WI38 (cell line): Measurements from ENCODE around the gene ATP6V0D1.

Experiments
- H3K4me3 ChIP-seq: 2 replicates; pipeline ENCODE4 v1.5.1; 2011; ENCODE audit warnings: low read depth, mild to moderate bottlenecking, control low read depth, low read length
- CTCF ChIP-seq: IDR thresholded peaks from 2 replicates; pipeline ENCODE4 v1.5.1; 2012; ENCODE audit warnings: low read depth, mild to moderate bottlenecking, control low read depth, low read length

The ATP6V0D1 gene

GRCh38 chr16:67466581-67466980 is 14.4 kb downstream of the ATP6V0D1 start:
- H3K4me3 ChIP-seq = no peak overlapping the region
- TF ChIP-seq CTCF = no peak

- H3K4me3 ChIP-seq = no peak overlapping the region
- no peak for TF ChIP-seq CTCF
Measured at GRCh38 chr16:67464565-67464964, 16.4 kb downstream of the ATP6V0D1 start.

- no peak for TF ChIP-seq CTCF
- H3K4me3 ChIP-seq = no peak overlapping the region
Measured at GRCh38 chr16:67463691-67464090, 17.3 kb downstream of the ATP6V0D1 start.

- no peak overlapping the region for H3K4me3 ChIP-seq
Measured at GRCh38 chr16:67463059-67463458, 17.9 kb downstream of the ATP6V0D1 start.

GRCh38 chr16:67462279-67462655 is 18.7 kb downstream of the ATP6V0D1 start:
- TF ChIP-seq CTCF = no peak
- H3K4me3 ChIP-seq = no peak overlapping the region

More at GRCh38 chr16:67463059-67463458, 17.9 kb downstream of the ATP6V0D1 start:
- TF ChIP-seq CTCF = no peak

- TF ChIP-seq CTCF = no peak
- H3K4me3 ChIP-seq = no peak overlapping the region
Measured at GRCh38 chr16:67461600-67462278, 19.2 kb downstream of the ATP6V0D1 start.

- TF ChIP-seq CTCF = no peak
Measured at GRCh38 chr16:67460961-67461360, 20.0 kb downstream of the ATP6V0D1 start.

More at GRCh38 chr16:67460961-67461360, 20.0 kb downstream of the ATP6V0D1 start:
- H3K4me3 ChIP-seq = no peak overlapping the region
